Astrocyte of the spinal cord (primary cell): ENCODE data around the gene ARSG.

ENCODE experiments used
- DNase-seq: peaks from one replicate; pipeline ENCODE4 v3.0.0; 2011; ENCODE audit warnings: low read depth, low spot score
- H3K4me3 ChIP-seq: 2 replicates; pipeline ENCODE4 v1.5.1; 2011; ENCODE audit warnings: low read depth, mild to moderate bottlenecking, low read length, moderate library complexity
- in situ Hi-C: cut with HindIII; loops from 2 replicates; pipeline ENCODE4 v1.10.0; 2017; ENCODE audit warnings: low sequenced_read_pairs
- TF ChIP-seq, protein P1 (sequence below): IDR thresholded peaks from 2 replicates; pipeline ENCODE4 v1.5.1; 2012; ENCODE audit warnings: low read depth, mild to moderate bottlenecking, low read length, inconsistent platforms

The ARSG gene

DNA sequence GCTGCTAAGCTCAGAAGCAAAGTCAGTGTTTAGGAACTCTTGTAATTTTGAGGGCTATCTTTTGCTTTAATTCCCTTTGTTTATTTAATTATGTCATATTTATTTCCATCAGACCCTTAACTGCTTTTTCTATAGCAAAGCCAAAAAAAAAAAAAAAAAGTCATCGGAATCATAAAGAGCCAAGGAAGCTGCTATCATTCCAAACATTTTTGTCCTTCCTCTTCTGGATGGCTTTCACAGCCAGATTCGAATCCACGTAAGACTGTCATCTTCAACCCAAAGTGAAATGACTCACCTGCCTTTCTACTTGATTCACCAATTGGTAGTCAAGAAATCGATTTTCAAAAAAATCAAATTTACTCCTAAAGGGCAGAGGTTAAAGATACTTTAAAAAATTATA is 127.6 kb downstream of the ARSG start:
- DNase-seq, result no peak

DNA sequence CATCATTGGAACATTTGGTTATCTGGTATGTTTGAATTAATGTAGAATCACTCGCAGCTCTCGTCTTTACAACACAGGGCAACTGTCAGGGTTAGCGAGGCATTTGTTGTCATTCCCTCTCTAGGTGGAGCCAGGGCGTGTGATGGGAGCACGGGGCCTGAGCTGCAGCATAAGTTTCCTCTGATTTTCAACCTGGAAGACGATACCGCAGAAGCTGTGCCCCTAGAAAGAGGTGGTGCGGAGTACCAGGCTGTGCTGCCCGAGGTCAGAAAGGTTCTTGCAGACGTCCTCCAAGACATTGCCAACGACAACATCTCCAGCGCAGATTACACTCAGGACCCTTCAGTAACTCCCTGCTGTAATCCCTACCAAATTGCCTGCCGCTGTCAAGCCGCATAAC is 128.8 kb downstream of the ARSG start:
- H3K4me3 ChIP-seq, result no peak overlapping the region
- TF ChIP-seq, protein P1, sequence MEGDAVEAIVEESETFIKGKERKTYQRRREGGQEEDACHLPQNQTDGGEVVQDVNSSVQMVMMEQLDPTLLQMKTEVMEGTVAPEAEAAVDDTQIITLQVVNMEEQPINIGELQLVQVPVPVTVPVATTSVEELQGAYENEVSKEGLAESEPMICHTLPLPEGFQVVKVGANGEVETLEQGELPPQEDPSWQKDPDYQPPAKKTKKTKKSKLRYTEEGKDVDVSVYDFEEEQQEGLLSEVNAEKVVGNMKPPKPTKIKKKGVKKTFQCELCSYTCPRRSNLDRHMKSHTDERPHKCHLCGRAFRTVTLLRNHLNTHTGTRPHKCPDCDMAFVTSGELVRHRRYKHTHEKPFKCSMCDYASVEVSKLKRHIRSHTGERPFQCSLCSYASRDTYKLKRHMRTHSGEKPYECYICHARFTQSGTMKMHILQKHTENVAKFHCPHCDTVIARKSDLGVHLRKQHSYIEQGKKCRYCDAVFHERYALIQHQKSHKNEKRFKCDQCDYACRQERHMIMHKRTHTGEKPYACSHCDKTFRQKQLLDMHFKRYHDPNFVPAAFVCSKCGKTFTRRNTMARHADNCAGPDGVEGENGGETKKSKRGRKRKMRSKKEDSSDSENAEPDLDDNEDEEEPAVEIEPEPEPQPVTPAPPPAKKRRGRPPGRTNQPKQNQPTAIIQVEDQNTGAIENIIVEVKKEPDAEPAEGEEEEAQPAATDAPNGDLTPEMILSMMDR, result no peak
- DNase-seq, result no peak
- in situ Hi-C loops, result no loop called here

More for the DNA sequence above, 127.6 kb downstream of the ARSG start:
- TF ChIP-seq, protein P1, result no peak
- no peak overlapping the region for H3K4me3 ChIP-seq
- in situ Hi-C loops, result no loop called here

DNA sequence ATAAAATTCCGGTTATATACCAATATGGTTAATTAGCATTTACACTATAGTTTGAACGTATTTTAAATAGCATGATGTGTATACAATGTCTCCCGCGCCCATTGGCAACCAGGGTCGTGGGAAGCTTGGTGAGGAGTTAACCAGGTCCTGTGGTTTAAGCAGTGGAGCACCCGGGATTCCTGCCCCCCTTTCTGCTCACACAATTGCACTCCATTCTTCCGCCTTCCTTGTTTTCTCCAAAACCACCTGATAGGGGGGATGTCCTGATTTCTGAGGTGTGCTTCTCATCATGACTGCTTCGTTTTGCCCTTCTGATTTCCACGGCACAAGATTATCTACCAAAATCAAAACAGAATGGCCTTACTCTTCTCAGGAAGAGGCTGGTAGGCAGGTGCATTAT is 130.2 kb downstream of the ARSG start:
- TF ChIP-seq, protein P1, result no peak
- in situ Hi-C loops, result no loop called here
- DNase-seq, result no peak
- H3K4me3 ChIP-seq, result no peak overlapping the region

DNA sequence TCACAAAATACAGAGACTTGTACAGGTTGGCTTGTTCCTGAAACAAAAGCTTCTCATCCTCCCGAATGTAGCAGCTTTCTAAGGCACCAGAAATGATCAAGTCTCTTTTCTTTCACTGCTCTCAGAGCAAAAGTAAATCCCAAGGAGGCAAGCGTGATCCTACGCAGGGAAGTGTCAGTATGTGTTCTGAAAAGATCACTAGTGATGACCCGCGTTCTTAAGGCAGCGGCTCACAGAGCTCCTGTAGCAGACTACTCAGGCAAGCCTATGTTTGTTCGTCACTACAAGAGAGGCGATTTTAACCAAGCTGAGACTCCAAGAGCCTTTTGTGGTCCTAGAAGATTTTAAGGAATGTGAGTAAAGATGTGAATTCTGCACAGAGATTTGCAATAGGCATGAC is 131.5 kb downstream of the ARSG start:
- in situ Hi-C loops, result no loop called here
- no peak overlapping the region for H3K4me3 ChIP-seq
- DNase-seq, result no peak
- TF ChIP-seq, protein P1, result no peak

DNA sequence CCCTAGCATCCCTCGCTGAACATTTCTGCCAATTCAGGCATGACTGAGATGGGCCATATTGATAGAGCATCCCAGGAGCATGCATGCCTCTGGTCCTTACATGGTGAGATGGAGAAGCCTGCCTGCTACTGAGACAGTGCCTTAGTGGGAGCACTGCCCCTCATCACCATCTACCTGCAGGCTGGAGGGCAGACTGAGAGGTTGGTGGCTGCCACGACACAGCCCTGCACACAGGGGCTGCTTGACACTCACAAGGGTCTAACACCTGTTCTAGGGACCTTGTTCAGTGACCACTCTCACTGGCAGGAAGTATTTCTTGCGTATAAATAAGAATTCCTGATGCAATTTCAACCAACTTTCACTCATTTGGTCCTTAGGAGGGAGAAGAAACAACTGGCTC is 132.0 kb downstream of the ARSG start:
- DNase-seq, result no peak
- H3K4me3 ChIP-seq, result no peak overlapping the region
- TF ChIP-seq, protein P1, result no peak
- in situ Hi-C loops, result no loop called here

DNA sequence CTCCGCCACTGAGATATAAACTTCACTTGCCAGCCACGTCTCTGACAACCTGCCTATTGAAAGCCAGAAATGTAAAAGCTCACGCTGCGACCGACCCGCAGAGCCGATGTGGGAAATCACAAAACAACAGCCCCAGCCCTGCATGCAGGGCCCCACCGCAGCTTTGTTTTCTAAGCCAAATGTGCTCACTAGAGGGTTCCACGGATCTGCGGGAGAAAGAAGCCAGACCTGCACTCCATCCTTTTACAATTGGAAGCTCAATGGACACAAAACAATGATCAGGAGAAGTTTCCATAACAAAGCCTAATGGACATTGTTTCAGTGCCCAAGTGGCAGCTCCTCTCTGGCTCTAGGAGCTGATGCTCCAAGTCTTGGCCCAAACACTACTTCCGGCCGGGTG is 132.9 kb downstream of the ARSG start:
- no peak for DNase-seq
- TF ChIP-seq, protein P1, result no peak
- in situ Hi-C loops, result no loop called here
- no peak overlapping the region for H3K4me3 ChIP-seq

DNA sequence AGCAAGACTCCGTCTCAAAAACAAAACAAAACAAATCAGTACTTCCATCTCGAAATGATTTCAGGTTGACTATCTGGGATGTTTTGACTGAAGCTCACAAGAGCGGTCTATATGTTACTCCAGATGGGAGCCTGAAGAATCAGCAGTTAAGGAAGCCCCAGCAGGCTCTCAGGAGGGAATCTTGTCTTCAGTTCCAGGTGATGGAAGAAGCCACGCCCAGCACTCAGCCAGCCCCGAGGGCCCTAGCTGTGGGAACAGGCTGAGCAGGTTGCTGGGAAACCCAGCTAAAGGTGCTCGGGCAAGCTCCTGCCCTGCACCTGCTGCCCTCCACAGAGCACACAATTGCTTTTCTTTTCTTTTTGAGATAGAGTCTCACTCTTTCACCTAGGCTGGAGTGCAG is 133.6 kb downstream of the ARSG start:
- TF ChIP-seq, protein P1, result no peak
- no peak overlapping the region for H3K4me3 ChIP-seq
- in situ Hi-C loops, result no loop called here
- no peak for DNase-seq
